Measurements from ENCODE around the gene MYO6.
A peak's percentile ranks its signal among the peaks of the same experiment; 100 is the strongest.
"Not testable (repeated sequence)": the region's sequence is repeated elsewhere in the genome, so short reads cannot be mapped to it uniquely, and the experiment has no call there.

The MYO6 gene

DNA sequence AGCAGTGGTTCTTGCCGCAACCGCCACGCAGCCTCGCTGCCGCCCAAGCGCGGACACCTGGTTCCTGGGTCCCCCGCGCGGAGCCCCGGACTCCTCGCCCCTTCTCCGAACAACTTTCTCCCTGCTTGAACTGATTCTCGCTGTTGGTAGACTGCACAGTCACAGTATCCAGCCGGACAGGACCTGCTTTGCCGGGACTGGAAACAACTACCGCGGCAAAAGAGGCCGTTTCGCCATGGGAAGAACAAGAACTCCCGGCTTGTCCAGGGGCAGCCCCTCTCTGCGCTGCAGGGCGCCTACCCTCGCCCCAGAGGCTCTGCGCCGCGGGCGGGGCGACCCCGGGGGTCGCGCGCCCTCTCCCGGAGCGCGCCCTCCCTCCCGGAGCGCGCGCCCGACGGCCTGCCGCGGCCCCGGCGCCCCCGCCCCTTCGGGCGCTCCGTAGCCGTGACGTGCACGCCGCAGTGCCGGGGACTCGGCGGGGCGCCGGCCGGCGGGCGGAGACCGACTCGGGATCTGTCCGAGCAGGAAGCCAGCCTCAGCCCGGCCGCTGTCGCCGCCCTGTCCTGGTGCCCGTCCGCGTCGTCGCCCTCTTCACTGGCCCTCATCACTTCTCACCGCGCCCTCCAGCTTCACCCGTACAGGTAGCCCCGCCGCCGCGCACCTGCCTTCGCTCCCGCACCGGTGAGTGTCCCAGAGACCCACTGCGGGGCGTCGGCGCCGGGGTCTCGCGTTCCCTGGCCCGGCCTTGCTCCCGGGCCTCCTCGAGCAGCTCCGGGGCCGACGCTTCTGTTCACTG is at the start of gene MYO6:
Gene MYO6 (plus strand): TSS at position 497 of the 796 bp plus-strand sequence. CDS start 68,309 bp downstream, outside the sequence.
- peak; percentile 35 for DNase-seq (ENCODE audit: low read depth)

DNA sequence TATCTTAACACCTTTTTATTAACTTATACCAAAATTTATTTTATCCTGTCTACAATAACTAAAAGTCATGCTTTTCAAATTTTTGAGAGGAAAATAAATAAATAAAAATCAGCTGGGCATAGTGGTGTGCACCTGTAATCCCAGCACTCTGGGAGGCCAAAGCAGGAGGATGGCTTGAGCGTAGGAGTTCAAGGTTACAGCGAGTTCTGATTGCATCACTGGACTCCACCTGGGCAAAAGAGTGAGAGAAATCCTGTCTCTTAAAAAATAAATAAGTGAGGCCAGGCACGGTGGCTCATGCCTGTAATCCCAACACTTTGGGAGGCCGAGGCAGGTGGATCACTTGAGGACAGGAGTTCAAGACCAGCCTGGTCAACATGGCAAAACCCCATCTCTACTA is 40.7 kb upstream of the MYO6 start:
- DNase-seq (ENCODE audit: low read depth) = not testable (repeated sequence)

DNA sequence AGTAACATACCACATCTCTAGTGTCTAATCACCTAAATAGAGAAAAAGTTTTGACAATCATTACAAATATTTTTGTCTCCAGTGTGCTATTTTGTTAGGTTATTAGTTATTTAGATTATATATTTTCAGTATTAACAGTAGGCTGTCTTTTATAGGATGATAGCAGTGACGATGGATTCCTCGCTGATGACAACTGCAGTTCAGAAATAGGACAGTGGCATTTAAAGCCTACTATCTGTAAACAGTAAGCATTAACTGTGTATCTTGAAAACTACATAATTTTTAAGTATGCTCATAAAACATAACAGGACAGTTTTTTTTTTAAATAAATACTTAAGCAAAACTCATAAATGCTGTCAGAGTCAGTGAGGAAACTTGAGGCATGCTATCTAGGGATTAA is 37.9 kb upstream of the MYO6 start:
- no peak for DNase-seq (ENCODE audit: low read depth)

DNA sequence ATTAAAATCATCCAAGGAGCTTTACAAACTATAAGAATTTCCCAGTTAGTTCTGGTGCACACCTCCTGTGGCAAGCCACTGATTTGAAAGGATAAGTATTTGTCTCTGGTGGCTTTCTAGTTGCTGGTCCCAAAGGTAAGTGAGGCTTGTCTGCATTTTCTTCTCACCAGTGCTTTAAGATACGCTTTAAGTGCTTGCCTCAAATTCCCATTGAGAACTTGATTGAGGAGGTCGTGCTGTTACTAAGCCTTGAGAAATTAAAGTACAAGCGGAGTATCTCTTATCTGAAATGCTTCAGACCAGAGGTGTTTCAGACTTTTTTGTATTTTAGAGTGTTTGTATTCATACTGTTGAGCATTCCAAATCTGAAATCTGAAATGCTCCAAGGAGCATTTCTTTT is 29.9 kb upstream of the MYO6 start:
- DNase-seq (ENCODE audit: low read depth) = no peak

DNA sequence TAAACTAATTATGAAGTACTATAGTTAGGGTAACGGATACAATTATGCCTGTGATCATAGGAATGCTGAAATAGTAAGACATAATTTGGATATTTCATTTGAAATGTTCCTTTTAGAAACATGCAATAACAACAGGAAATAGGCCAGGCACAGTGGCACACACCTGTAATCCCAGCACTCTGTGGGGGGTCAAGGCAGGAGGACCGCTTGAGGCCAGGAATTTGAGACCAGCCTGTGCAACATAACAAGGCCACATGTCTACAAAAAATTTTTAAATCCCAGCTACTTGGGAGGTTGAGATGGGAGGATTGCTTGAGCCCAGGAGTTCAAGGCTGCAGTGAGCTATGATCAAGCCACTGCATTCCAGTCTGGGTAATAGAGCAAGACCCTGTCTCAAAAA is 25.7 kb upstream of the MYO6 start:
- no peak for DNase-seq (ENCODE audit: low read depth)

DNA sequence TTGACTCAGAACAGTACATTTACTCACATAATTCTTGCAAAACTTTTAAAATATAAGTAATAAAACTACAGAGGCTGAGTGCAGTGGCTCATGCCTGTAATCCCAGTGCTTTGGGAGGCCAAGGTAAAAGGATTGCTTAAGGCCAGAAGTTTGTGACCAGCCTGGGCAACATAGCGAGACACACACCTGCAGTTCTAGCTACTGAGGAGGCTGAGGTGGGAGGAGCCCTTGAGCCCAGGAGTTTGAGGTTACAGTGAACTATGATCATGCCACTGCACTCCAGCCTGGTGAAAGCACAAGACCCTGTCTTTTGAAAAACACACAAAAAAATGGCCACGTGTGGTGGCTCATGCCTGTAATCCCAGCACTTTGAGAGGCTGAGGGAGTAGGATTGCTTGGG is 21.8 kb upstream of the MYO6 start:
- no peak for DNase-seq (ENCODE audit: low read depth)

DNA sequence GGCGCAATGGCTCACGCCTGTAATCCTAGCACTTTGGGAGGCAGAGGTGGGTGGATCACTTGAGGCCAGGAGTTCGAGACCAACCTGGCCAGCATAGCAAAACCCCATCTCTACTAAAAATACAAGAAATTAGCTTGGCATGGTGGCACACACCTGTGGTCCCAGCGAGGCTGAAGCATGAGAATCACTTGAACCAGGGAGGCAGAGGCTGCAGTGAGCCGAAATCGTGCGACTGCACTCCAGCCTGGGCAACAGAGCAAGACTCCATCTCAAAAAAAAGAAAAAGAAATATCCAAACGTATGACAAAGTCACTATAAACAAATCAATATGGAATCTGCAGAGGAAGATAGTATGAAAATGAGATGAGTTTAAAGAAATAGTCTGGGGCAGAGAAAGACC is 18.0 kb upstream of the MYO6 start:
- not testable (repeated sequence) for DNase-seq (ENCODE audit: low read depth)

DNA sequence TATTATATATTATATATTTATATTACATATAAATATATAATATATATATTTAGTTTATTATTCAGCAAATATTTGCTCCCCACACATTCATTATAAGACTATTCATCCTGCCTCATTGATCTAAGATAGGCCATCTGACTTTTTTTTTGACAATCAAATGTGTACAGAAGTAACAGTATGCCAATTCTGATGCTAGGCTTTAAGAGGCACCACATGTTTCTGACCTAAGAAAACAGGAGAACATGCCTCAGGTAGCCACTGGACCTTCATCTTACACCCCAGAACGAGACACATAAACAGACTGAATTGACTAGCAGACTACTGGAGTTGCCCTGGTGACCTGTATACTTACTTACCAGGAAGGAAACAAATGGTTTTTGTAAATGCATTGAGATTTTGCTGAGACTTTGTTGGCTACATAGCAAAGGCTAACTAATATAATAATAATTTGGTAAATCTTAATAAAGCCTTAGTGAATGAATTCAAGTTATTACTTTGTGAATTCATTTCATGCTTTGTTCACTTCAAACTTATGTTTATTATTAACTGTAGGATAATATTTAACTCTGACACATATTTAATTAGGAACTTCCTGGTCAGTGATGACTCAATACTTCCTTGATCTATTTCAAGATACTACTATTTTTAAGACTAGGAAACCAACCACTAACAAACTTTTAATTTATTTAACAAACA is 13.4 kb upstream of the MYO6 start:
- DNase-seq (ENCODE audit: low read depth) = no peak

DNA sequence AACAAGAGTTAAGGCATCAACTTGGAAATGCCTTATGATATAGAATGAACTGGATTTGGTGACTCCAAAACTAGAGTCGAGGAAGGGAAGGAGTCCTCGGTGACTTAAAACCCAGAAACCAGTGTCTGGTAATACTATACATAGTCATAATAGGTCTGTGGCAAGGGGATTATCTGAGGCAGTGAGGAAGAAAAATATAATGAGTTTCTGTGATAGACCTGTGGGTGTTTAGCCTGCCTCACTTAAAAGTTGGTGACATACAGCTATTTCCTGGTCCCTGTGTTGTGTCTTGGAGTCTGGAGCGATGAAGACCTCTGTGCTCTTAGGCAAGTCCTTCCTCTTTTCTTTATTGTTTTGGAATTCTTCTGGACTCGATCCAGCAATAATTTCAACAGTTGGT is 5.1 kb upstream of the MYO6 start:
- DNase-seq (ENCODE audit: low read depth) = no peak

DNA sequence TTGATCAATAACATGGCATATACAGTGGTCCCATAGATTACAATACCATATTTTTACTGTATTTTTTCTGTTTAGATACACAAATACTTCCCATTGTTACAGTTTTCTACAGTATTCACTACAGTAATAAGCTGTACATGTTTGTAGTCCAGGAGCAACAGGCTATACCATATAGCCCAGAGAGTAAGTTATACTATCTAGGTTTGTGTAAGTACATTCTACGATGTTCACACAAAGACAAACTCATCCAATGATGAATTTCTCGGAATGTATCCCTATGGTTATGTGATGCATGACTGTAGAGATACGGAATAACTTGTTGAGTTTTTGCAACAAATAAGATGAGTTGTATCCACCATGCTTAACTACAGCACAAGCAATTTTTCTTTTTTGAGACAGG is 3.6 kb upstream of the MYO6 start:
- no peak for DNase-seq (ENCODE audit: low read depth)

DNA sequence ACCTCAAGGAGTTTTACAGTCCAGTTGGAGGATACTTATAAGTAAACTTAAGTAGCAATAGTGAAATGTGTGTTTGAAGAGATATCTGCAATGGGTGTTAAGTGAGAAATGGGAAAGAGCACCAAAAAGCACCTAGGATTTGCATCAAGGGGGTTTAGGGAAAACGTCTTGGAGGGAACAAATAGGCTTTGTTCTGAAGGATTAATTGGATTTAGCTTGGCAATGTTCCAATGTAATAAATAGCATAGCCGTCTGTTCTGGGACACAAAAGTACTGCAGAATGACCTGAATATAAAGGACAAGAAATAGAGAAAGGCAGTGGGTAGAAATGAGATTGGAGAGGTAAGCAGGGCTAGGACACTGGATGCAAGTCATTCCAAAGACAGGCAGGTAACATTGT is 2.8 kb upstream of the MYO6 start:
- no peak for DNase-seq (ENCODE audit: low read depth)

DNA sequence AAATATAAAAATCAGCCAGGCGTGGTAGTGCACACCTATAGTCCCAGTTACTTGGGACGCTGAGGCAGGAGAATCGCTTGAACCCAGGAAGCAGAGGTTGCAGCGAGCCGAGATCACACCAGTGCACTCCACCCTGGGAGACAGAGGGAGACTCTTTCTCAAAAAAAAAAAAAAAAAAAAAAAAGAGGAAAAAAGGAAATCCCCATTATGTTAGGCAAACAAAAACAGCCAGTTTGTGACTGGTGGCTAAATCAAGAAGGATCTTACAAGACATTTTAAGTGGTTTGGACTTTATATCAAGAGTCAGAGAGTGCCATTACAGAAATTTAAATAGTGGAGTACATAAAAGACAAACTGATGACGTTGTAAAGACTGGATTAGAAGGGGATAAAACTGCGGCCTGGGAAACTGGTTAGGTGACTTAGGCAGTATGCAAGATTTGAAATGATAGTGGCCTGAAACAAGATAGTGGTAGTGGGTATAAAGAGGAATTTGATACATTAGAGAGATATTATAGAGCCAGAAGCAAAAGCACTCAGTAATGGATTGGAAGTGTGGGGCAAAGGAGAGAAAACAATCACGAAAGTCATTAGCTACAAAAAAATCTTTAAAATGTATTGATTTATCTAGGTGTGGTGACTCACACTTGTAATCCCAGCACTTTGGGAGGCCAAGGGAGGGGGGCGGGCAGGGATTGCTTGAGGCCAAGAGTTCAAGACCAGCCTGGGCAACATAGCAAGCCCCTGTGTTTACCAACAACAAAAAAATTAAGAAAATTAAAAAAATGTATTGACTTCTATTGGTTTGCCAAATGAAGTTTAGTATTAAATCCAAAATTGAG is 1.7 kb upstream of the MYO6 start:
- no peak for DNase-seq (ENCODE audit: low read depth)

DNA sequence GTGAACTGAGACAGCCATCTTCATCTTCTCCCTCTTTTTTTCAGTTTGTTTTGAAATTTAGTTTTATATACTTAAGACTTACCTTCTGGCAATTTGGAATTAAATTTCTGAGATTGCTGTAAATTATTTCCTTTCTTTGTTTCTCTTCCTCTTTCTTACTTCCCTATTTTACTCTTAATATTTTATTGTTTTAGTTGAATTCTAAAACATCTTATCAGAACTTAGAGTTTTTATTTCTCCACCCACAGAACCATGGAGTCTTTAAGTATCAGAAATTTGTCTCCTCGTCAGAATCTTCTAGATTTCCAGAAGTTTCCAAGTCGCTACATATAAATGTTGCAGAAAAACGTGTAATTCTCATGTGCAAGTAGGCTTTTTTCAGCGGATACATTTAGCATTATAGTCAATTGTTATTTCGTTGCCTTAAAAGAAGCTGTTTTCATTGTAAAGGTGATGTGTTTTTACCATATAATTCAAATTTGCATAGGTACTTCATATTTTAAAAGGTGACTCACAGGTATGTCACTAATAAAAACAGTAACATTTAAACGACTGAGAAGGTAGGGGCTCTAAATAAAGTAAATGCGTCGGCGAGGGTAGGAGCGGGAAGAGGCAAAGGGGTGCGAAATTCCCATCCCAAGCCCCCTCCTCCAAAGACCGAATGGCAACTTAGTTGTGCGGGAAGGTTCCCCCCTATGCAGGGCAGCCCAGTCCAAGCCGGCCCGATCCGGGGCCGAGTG is 866 bp upstream of the MYO6 start:
- no peak for DNase-seq (ENCODE audit: low read depth)

DNA sequence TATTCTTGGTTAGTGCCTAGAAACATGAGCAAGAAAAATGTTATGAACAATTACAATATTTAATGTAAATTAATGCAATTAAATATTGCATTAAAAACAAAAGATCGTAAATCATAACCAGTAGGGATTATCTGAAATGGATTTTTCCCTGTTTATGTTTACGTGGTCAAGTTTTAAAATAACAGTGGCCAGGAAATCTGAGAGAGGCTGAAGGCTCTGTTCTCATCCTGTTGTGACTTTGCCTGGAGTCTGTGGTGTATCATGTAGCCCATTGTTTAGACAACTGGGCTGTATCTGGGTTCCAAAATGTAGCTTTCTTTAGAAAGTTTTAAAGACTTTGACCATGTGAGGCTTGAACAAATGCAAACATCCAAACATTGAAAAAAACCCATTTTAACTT is 2.4 kb downstream of the MYO6 start:
- DNase-seq (ENCODE audit: low read depth) = no peak

DNA sequence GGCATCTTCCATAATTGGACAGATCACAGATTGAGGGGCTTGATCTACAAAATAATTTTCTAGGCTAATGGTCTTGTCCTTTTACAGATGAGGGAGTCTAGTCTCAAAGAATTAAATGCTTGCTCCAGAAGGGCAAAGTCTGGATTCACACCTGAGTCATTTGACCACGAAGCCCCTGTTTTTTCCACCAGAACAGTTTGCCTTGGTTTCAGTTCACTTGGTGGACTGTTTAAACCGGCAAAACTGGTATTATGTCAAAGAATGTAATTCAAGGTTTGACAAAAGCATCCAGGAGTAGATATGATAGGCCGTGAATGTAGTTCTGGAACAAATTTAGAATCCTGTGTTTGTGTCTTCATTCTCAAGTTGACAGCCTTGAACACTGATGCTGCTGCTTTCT is 3.3 kb downstream of the MYO6 start:
- no peak for DNase-seq (ENCODE audit: low read depth)

DNA sequence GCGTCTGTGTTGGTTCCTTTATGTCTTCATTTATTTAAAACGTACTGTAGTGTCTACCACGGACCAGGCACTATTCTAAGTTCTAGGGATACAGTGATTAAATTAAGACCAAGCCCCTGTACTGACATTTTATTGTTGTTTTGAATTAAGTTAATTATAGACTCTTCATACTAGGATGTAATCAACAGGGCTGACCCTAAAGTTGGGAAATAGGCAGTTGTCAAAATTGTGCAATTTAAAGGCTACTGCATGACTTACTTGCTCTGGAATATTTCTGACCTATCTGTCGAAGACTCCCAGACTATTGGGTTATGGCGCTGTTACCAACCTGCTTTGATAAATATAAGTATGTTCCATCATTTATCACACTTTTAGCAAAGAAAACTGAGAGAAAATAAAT is 6.7 kb downstream of the MYO6 start:
- DNase-seq (ENCODE audit: low read depth) = no peak

DNA sequence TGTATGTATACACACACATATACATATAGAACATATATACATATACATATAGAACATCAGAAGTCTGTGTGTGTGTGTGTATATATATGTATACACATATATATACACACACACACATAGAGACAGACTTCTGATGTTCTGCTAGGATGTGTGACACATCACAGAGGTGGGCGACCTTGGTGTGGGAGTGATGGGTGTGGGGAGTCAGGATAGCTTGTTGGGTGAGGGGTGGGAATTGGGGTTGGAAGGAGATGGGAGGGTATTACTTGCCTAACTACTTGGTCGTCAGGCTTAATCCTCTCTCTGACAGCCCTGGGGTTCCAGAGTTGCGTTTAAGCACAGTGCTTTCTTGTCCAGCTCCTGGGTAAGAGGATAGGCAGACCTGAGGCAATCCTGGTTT is 8.3 kb downstream of the MYO6 start:
- no peak for DNase-seq (ENCODE audit: low read depth)

DNA sequence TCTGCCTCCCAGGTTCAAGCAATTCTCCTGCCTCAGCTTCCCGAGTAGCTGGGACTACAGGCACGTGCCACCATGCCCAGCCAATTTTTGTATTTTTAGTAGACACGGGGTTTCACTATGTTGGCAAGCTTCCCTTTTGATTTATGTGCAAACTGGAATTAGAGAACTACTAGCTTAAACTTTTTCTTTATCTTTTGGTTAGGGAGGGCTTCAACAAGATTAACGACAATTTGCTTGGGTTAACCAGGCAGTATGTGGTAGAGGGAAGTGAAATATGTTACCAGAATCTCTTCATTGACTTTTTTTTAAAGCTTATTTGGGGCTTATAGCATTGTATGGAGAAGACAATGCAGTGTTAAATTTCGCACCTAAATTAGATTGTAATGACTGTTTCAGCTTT is 9.0 kb downstream of the MYO6 start:
- DNase-seq (ENCODE audit: low read depth) = no peak

DNA sequence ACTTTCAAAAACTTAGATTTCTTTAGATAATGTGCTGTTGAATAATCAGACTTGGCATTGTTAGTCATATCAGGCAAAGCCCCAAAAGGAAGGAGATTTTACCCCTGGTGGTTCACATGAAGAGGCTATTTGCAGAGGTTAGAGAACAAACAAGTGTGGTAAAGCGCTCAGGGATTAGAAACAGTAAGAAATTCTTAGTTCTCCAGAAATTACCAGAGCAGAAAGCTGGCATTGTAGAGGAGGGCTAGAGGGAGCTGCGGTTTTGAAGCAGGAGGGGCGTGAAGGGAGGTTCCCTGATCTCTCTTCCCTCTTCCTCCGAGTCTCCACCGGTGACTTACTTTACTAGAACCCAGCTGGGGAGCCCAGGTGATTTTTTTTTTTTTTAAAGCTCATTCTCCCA is 10.2 kb downstream of the MYO6 start:
- DNase-seq (ENCODE audit: low read depth) = no peak

DNA sequence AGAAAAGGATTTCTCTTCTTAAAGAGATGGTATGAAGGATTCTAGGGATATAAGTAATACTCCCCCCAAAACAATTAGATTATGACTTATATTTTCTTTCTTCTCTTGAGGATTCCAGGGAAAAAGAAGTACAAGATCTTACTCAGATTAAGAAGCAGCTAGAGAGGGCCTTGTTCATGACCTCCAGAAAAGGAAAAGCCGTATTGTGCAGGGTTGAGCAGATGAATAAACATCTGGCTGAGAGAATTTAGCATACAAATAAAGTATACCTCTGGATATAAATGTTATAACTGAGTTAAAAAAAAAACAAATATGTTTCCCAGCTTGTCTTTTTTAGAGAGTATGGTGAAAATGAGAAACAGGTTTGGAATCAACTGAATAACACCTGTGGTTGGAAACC is 11.3 kb downstream of the MYO6 start:
- DNase-seq (ENCODE audit: low read depth) = no peak

DNA sequence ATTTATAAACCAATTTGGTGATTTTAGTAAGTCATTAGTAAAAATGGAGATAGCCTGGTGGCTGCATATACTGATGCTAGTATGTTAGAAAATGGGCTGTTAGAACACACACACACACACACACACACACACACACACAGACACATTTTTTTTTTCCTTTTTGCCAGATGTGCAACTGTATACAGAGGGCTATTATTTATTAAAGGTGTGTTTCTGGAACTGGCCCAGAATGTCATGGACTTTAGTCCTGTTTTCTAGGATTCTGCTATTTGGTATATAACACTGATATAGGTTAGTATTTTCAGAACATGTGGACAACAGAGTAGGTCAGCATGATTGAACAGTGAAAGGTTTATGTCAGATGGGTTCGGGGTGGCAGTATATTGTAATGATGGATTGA is 12.4 kb downstream of the MYO6 start:
- no peak for DNase-seq (ENCODE audit: low read depth)

DNA sequence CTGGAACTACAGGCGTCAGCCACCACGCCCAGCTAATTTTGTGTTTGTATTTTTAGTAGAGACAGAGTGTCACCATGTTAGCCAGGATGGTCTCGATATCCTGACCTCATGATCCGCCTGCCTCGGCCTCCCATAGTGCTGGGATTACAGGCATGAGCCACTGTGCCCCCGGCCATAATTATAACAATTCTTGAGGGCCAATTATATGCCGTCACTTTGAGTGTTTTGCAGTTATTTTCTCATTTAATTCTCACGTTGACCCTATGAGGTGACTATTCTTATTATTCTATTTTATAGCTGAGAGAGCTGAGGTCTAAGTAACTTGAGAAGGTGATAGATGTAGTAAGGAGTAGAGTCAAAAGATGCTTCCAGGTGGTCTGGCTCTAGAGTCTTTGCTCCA is 13.0 kb downstream of the MYO6 start:
- DNase-seq (ENCODE audit: low read depth) = no peak
